Heart left ventricle (tissue), 13 donors: ENCODE measurements around the gene CDH5.

Experiments
- CTCF ChIP-seq, 12 donors: fragments of 200-600 bp; sonication (generic) in 4 of 12; IDR thresholded peaks; one replicate each; pipeline versions ENCODE4 v1.5.0 to v1.8.0; 2018 to 2022; ENCODE audit warnings: antibody characterized with exemption in 12 of 12, mild to moderate bottlenecking in 5 of 12
- POLR2A ChIP-seq, 2 donors: fragments of 450-650 bp; IDR thresholded peaks; one replicate each; pipeline ENCODE4 v1.6.1; 2017; ENCODE audit warnings: antibody characterized with exemption in 2 of 2, mild to moderate bottlenecking in 2 of 2, moderate library complexity in 2 of 2
- donor health status: ischemic (EF 13 %, LVEDD 7.1; RV severe dilation, severe dysfunction).
- donor health status: DM: no; HTN: yes; CAD: no.
- donor health status: DM: no; HTN: no; CAD: no.
- donor health status: ischemic (EF 25% LVEDD 6.9; RV normal size, moderate dysfunction).
- donor health status: ischemic (EF 25% LVEDD 5.7; RV mildly dilated, moderate dysfunction).
- donor health status: ischemic (EF 35%, LVEDD 5.7; RV mildly dilated, moderate dysfunction).
- donor health status: nonischemic (EF 11% LVEDD 7.7; RV severe dilation, severe dysfunction).
- donor health status: DM: yes; HTN: yes; CAD: no.
- donor health status: PGD.
- donor health status: ischemic (EF 29% LVEDD 5.4; RV normal size, mild dysfunction).
- donor health status: nonischemic (EF 23%, LVEDD 6.1; RV moderate dilation, normal function).

GRCh38 chr16:66383551-66383950, 17.1 kb downstream of the CDH5 start:
- no peak for TF ChIP-seq CTCF (IDR thresholded peaks at IDR 0.05)
- TF ChIP-seq POLR2A (IDR thresholded peaks at IDR 0.05), result no peak
